Left kidney (tissue), 1 donor: ENCODE measurements around the gene MNAT1. TPM values are rescaled to one million over a fixed set of nuclear protein-coding genes. Genes with fewer than 3 reads are reported as not detected.

Experiments used
- polyA plus RNA-seq: library from polyadenylated mRNA; unstranded; fragments of 120-200 nt; gene quantifications from one replicate; pipeline ENCODE4 v1.2.1, GENCODE V29; 2013; ENCODE audit not compliant: insufficient read length

MNAT1 gene
- polyA plus RNA-seq, 1 donor: 53.0 TPM

Other genes with a start within 250 kb of the MNAT1 start
- gene C14orf39, start 248.7 kb upstream of the MNAT1 start, polyA plus RNA-seq: 1.0 TPM
- gene SIX6, start 225.6 kb upstream of the MNAT1 start, polyA plus RNA-seq: not detected
- gene SIX1, start 85.3 kb upstream of the MNAT1 start, polyA plus RNA-seq: 10.9 TPM
- 8.6 TPM for gene SIX4, start 10.4 kb upstream of the MNAT1 start, polyA plus RNA-seq
- gene TRMT5, start 246.3 kb downstream of the MNAT1 start, polyA plus RNA-seq: 27.0 TPM
- 35.5 TPM for gene SLC38A6, start 246.5 kb downstream of the MNAT1 start, polyA plus RNA-seq